Thyroid gland (tissue), 4 donors: Measurements from ENCODE around the gene STARD10.

Experiments
- POLR2A ChIP-seq, 2 donors: fragments of 450-650 bp; IDR thresholded peaks; one replicate each; pipeline ENCODE4 v1.6.1; 2017; ENCODE audit warnings: antibody characterized with exemption in 2 of 2, mild to moderate bottlenecking in 2 of 2, moderate library complexity in 1 of 2
- TF ChIP-seq, protein P1 (sequence below), 6 experiments: fragments of 200-600 bp in 3 of 6; fragments of 450-650 bp in 3 of 6; sonication (generic) in 3 of 6; IDR thresholded peaks; one replicate each; pipeline ENCODE4 v1.5.1; 2016 to 2019; ENCODE audit warnings: antibody characterized with exemption in 6 of 6, mild to moderate bottlenecking in 2 of 6, inconsistent platforms in 1 of 6, moderate library complexity in 1 of 6

GRCh38 chr11:72821221-72821919 is 27.5 kb upstream of the STARD10 start:
- TF ChIP-seq, protein P1, sequence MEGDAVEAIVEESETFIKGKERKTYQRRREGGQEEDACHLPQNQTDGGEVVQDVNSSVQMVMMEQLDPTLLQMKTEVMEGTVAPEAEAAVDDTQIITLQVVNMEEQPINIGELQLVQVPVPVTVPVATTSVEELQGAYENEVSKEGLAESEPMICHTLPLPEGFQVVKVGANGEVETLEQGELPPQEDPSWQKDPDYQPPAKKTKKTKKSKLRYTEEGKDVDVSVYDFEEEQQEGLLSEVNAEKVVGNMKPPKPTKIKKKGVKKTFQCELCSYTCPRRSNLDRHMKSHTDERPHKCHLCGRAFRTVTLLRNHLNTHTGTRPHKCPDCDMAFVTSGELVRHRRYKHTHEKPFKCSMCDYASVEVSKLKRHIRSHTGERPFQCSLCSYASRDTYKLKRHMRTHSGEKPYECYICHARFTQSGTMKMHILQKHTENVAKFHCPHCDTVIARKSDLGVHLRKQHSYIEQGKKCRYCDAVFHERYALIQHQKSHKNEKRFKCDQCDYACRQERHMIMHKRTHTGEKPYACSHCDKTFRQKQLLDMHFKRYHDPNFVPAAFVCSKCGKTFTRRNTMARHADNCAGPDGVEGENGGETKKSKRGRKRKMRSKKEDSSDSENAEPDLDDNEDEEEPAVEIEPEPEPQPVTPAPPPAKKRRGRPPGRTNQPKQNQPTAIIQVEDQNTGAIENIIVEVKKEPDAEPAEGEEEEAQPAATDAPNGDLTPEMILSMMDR (IDR thresholded peaks at IDR 0.05), result no peak
- no peak for TF ChIP-seq POLR2A (IDR thresholded peaks at IDR 0.05)
